ENCODE measurements around the gene ALOX15. TPM values are rescaled to one million over a fixed set of nuclear protein-coding genes. Genes with fewer than 3 reads are reported as not detected.

Gene ALOX15
- total RNA-seq, 1 experiment from 2014 or later = 0.31 TPM

GRCh38 chr17:4667166-4667565, 25.7 kb upstream of the ALOX15 start:
- Histone ChIP-seq H3K9ac (ENCODE audit: extremely low read depth, insufficient read length, low read length) (no peak overlapping the region), H2BK20ac (ENCODE audit: low read depth, low read length, poor library complexity, severe bottlenecking) (no peak overlapping the region), H3K9me3 (ENCODE audit: control insufficient read depth, low read depth, low read length) (no peaks in the 10 kb centered on the region), H3K56ac (ENCODE audit: insufficient read length, low read depth, low read length) (no peak overlapping the region), H2BK12ac (ENCODE audit: insufficient read length, low read depth, low read length) (no peak overlapping the region), H3K23ac (ENCODE audit: insufficient read length, low read depth, low read length) (no peak overlapping the region), H3K4me1 (ENCODE audit: insufficient read depth, low read length) (no peaks in the 10 kb centered on the region; the same call in 1 of the 2 replicates), H3K79me2 (ENCODE audit: insufficient read depth, low read length) (no peaks in the 10 kb centered on the region), H3T11ph (ENCODE audit: low read length) (no peak overlapping the region), H4K5ac (ENCODE audit: insufficient read length, low read depth, low read length) (no peak overlapping the region), H2AFZ (ENCODE audit: low read length) (no peak overlapping the region), H2AK5ac (ENCODE audit: insufficient read length, low read length) (no peak overlapping the region), H2BK15ac (ENCODE audit: low read depth, low read length) (no peak overlapping the region), H3K79me1 (ENCODE audit: insufficient read depth, low read depth, low read length, poor library complexity, severe bottlenecking) (no peaks in the 10 kb centered on the region), H4K8ac (replicated peaks; ENCODE audit: insufficient read length, low read depth, low read length) (no peak overlapping the region), H4K91ac (ENCODE audit: insufficient read length, low read depth, low read length) (no peak overlapping the region), H3K23me2 (ENCODE audit: insufficient read length, low read depth, low read length, poor library complexity, severe bottlenecking) (no peaks in the 10 kb centered on the region), H3K14ac (ENCODE audit: insufficient read depth, low read length) (no peak overlapping the region), H3K4ac (ENCODE audit: low read depth, low read length) (no peak overlapping the region), H2BK120ac (ENCODE audit: low read depth, low read length, poor library complexity, severe bottlenecking) (no peak overlapping the region), H2BK5ac (ENCODE audit: insufficient read length, low read length) (no peak overlapping the region), H4K20me1 (ENCODE audit: control insufficient read depth, insufficient read depth, insufficient read length) (no peaks in the 10 kb centered on the region), H3K27me3 (ENCODE audit: insufficient read depth, low read length) (no peaks in the 10 kb centered on the region), H3K18ac (ENCODE audit: insufficient read length, low read depth, low read length) (no peak overlapping the region), H3K4me2 (ENCODE audit: insufficient read depth, insufficient read length, low read length) (no peak overlapping the region), H3K27ac (ENCODE audit: insufficient read length, low read depth, low read length) (no peak overlapping the region)
- Mint-ChIP-seq H3K27ac (0 out of 7 replicates have a peak overlapping the region, but pooled peaks of 1 of the 3 experiments have one; percentile 25), H3K4me1 (peaks cover 10 to 13% of the 10 kb centered on the region in 2 experiments), H3K27me3 (ENCODE audit: low read depth) (peaks cover 4% of the 10 kb centered on the region), H3K36me3 (ENCODE audit: insufficient read depth in 1 of 3, low read depth in 3 of 3) (peaks cover 12 to 27% (median 20%) of the 10 kb centered on the region in 3 experiments), H3K4me3 (no peak overlapping the region), H3K9me3 (no peaks in the 10 kb centered on the region)
- WGBS (ENCODE audit: extremely low coverage, insufficient read length, low lambda C conversion rate) = no CpG with 5 or more reads among the region's 4 CpGs
- no peak for DNase-seq
- no peak for TF ChIP-seq CTCF (conservative IDR thresholded peaks at IDR 0.05)
